NOMO-1 (cell line): ENCODE results near the gene GMNC.

ENCODE experiments used
- DNase-seq, 2 experiments: peaks; one replicate each; lab custom pipeline; 2025; ENCODE audit not compliant: unreplicated experiment in 2 of 2; lab: John Stamatoyannopoulos, UW

GMNC gene

DNA sequence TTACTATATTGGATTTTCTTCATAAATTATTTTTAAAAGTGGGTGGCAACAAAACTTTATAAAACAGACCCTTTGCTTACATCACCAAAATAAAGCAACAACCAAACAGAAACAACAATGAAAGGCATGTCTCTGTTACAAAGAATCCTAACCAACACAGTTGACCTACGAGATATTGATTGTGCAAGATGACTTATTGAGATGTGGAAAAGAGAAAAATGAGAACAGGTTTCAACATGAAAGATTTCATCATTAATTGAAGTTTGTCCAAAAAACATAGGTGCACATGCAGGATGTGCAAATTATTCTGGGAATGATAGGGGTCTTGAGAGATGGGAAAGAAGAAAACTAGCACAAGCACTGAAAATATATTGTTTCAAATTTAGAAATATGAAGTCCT, 9.0 kb downstream of the GMNC start:
- DNase-seq = peak in 1 of 2 experiments; percentile 40

DNA sequence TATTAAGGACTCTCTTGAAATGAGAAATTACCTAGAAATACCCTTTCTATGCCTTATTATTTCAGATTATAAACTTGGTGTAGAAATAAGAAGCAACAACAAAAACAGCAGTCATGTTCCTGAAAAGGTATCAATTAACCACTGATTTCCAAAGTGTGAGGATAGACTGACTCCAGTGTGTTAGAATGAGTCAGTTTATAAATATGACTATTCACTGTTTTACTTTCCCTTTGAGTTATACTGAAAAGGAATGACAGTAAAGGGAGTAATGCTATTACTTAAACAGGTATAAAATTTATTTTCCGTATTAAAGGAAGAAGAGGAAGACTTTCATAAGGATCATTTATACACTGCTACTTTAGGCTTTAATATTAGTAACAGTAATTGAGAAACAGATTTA, 12.9 kb downstream of the GMNC start:
- DNase-seq = no peak

- no peak for DNase-seq
Observed at GRCh38 chr3:190848870-190849269, 13.6 kb downstream of the GMNC start.

DNA sequence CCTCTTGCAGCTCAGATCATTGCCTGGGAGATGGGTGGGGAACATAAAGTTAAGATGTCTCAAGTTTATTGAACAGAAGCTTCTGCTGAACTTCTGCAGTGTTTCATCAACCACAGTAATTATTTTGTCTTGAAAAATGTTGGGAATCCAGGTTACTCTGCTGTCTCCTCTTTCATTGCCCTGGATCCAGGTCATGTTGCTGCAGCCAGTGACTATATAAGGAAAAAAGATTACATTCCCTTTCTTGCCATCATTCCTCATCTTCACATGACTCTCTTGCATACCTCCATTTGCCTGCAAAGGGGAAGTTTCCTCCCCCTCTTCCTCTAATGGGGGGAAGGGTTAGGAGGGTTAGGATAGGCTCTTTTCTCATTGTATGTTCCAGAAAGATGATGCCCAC, 15.1 kb downstream of the GMNC start:
- DNase-seq = no peak

DNA sequence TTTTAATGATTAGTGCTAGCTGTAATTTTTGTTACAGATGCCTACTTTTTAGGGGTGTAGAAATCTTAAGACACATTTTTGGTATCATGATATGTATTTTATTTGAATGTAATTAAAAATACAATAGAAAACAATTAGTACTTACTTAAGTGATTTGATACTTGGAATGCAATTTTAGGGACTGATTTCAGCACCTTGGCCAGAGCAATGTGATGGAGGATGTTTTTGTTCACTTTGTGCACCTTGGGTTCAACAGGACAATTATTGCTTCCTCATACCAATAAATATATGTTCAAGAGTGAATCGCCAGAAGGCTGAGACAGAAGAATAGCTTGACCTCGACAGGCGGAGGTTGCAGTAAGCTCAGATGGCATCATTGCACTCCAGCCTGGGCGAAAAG, 22.3 kb downstream of the GMNC start:
- no peak for DNase-seq

DNA sequence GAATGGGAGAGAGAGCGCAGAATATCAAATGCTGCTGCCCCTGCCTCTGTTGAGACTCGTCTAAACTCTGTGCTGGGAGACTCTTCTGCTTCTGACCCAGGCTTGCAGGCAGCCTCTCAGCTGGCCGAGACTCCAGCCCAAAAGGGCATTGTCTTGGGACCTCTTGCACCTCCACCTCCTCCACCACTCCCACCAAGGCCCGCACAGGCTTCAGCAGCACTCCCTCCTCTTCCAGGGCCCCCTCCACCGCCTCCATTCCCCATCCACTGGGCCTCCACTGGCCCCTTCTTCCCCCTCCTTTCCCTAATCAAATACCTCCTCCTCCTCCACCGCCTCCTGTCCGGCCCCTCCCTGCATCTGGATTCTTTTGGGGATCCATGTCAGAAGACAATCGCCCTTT, 31.3 kb downstream of the GMNC start:
- DNase-seq = no peak

DNA sequence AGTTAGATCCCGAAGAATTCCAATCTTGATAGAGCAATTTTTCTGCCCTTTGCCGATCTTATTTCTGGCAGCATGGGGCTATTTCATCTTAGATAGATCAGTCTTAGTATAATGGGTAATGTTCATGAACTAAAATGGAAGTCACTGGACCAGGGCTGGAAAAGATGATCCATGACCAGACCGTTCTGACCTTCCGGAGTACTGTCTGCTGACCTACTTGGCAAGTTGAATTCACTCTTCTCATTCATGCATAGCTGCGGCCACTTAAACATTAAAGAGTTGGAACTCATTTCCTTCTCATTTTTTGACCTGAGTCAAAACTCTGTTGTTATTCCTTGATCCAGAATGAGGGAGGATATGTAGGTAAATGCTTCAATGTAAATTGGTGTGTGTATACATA, 32.5 kb downstream of the GMNC start:
- DNase-seq = no peak

DNA sequence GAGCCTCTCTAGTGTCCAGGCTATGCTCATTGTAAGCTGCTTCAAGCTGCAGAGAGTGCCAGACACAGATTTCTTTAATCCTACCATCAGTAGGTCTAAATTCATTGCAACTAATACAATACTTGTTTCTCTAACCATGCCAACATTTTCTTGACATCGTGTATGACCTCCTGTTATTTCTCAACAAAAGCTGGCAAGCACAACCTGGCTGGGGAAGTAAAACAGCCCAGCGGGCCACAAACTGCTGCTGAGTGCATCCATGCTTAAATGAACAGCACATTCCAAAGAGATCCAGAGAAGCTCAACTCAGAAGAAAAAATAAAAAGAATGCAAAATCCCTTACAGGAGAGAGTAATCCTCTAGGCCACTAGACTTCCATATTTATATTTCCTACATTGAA, 36.5 kb downstream of the GMNC start:
- DNase-seq = no peak

DNA sequence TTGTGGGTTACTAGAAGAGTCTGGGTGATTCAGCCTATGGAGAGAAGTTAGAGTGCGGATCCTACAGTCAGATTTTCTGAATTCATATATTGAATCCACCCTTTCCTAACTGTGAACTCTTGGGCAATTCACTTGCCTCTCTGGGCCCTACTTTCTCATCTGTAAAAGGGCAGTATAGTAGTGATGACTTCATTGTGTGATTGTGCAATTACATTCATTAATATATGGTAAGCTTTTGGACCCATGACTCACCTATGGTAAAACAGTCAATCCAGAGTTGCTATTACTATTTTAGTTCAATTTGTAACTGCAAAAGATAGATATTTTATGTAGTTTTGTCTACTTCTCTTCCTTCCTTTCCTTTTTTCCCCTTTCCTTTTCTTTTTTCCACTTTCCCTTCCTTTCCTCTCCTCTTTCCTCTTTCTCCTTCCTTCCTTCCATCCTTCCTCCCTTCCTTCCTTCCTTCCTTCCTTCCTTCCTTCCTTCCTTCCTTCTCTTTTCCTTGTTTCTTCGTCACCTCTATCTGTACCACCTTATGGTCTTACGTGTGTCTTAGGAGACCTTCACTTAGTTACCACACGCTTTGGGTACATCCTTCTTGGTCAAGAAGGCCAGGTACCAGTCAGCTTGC, 37.0 kb downstream of the GMNC start:
- no peak for DNase-seq

GRCh38 chr3:190811775-190812480, 50.6 kb downstream of the GMNC start:
- DNase-seq = peak; percentile 35 to 72

GRCh38 chr3:190810957-190811356, 51.5 kb downstream of the GMNC start:
- no peak for DNase-seq

- DNase-seq = no peak
Observed at GRCh38 chr3:190809351-190809750, 53.1 kb downstream of the GMNC start.

GRCh38 chr3:190807719-190808375, 54.6 kb downstream of the GMNC start:
- no peak for DNase-seq
